Cardiac septum (tissue), 1 donor: ENCODE measurements around the gene SMURF2. TPM values are rescaled to one million over a fixed set of nuclear protein-coding genes. Genes with fewer than 3 reads are reported as not detected.

ENCODE experiments used
- DNase-seq: peaks from one replicate; pipeline ENCODE4 v3.0.0-alpha.2; 2020; ENCODE audit warnings: low spot score
- intact Hi-C: fragments of 100-400 bp; cut with DNase I; formaldehyde crosslinking; loops from one replicate; pipeline ENCODE4 v1.14.0; 2022
- long read RNA-seq: library from polyadenylated mRNA; unstranded; transcript quantifications from one replicate; pipeline ENCODE4 v2.0.0, GENCODE V29; 2021
- total RNA-seq: library from RNA; stranded (reverse); fragmentation: NEBNext Ultra II Directional; extraction: Animal tissue kit (Norgen Biotek cat#: 25700); gene quantifications from one replicate; pipeline ENCODE4 v1.2.1, GENCODE V29; 2021
- donor health status: DM: no; HTN: no; CAD: no.

The SMURF2 gene
- 17.4 TPM for total RNA-seq
- long read RNA-seq, transcript SMURF2-201 (19 exons, 2,918 nt), result major isoform, 8 of 27 reads
- long read RNA-seq, partial matches to known transcripts, result 4 of 27 reads
- long read RNA-seq, other reads (novel, unspliced or antisense), result 15 of 27 reads

- peak; percentile 94 for DNase-seq
- intact Hi-C loops, result loop anchor here (5.0 kb wide), 1 partner anchor 155 kb away; the partner anchor contains the start of genes CEP95 and DDX5
These were observed at the start of gene SMURF2 for GRCh38 chr17:64661976-64662773. Gene SMURF2 (minus strand): TSS chr17:64662307. CDS start chr17:64661880, 427 bp downstream.

GRCh38 chr17:64709481-64709880 is 47.4 kb upstream of the SMURF2 start:
- intact Hi-C loops, result no loop called here
- DNase-seq, result no peak

GRCh38 chr17:64707050-64707591 is 45.0 kb upstream of the SMURF2 start:
- intact Hi-C loops, result no loop called here
- DNase-seq, result peak; percentile 94

- DNase-seq, result no peak
- intact Hi-C loops, result no loop called here
These were observed 44.3 kb upstream of the SMURF2 start for GRCh38 chr17:64706224-64707049.

DNA sequence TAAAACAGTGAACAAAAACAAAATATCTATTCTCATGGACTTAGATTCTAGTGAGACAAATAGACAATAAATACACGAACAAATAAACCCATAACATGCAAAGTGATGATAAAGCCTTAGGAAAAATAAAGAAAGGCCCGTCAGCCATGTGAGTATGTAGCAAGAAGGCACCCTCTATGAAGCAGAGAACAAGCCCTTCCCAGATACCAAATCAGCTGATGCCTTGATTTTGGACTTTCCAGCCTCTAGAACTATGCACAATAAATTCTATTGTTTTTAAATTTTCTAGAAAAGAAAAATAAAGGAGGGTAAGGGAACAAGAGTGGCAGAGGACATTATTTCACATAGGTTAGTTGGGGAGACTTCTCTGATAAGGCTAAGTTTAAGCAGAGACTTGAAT is 40.7 kb upstream of the SMURF2 start:
- intact Hi-C loops, result no loop called here
- DNase-seq, result no peak

GRCh38 chr17:64698725-64699124 is 36.6 kb upstream of the SMURF2 start:
- DNase-seq, result no peak
- intact Hi-C loops, result no loop called here

DNA sequence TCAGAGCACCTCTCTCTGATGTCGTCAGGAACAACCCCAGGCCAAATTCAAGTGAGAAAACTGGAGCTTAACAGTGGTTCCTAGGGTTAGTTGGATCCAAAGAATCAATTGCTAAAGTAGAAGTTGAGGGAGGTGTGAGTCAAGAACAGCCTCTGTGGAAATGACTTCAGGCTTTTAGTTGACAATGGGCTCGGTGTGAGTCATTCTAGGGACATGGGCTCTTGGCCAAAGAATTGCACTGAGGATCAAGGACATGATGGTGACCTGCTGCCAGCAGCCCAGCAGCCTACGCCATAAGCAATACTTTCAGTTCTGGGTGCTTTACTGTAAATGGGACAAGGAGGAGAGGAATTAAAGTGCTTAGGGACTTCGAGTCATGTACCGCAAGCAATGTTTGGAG is 32.1 kb upstream of the SMURF2 start:
- intact Hi-C loops, result no loop called here
- DNase-seq, result peak; percentile 78

DNA sequence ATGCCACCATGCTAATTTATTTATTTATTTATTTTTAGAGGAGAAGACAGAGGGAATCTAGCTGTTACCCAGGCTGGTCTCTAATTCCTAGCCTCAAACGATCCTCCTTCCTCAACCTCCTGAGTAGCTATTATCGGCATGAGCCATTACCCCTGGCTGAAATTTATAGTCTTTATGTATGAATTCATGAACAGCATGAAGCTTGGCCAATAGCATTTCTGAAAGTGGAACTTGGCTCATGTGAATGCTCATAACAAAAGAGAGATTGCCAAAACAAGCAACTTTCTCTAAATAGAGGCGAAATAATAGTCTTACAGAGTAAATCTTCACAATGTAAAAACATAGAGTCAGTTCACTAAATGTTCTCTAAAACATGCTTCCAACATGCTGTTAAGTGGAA is 30.1 kb upstream of the SMURF2 start:
- no peak for DNase-seq
- intact Hi-C loops, result no loop called here

DNA sequence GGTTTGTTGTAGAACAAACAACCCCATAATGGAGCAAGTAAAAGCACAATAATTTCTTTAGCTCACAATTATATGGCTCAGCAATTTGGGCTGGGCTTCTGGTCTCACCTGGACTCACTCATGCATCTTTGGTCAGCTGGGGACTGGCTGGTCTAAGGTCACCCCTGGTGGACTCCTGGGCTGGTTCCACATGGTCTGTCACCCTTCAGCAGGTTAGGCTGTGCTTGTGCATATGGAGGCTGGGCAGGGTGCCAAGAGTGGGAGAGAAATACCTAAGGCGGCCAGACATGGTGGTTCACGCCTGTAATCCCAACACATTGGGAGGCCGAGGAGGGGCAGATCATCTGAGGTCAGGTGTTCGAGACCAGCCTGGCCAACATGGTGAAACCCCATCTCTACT is 27.0 kb upstream of the SMURF2 start:
- DNase-seq, result no peak
- intact Hi-C loops, result no loop called here

GRCh38 chr17:64688481-64688880 is 26.4 kb upstream of the SMURF2 start:
- DNase-seq, result no peak
- intact Hi-C loops, result no loop called here

GRCh38 chr17:64687961-64688360 is 25.9 kb upstream of the SMURF2 start:
- no peak for DNase-seq
- intact Hi-C loops, result no loop called here

DNA sequence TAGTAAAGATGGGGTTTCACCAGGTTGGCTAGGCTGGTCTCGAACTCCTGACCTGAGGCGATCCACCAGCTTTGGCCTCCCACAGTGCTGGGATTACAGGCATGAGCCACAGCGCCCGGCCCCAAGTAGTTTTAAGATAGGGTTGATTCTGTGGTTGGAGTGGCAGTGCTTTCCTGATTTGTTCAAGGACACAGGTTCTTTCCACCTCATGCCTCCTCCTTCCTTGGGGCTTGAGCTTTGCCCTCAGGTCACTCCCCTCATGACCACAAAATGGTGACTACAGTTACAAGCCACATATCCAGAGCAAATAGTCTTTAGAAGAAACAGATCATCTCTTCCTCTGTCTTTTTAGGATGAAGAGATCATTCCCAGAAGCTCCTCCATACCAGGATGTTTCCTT is 25.3 kb upstream of the SMURF2 start:
- no peak for DNase-seq
- intact Hi-C loops, result no loop called here

DNA sequence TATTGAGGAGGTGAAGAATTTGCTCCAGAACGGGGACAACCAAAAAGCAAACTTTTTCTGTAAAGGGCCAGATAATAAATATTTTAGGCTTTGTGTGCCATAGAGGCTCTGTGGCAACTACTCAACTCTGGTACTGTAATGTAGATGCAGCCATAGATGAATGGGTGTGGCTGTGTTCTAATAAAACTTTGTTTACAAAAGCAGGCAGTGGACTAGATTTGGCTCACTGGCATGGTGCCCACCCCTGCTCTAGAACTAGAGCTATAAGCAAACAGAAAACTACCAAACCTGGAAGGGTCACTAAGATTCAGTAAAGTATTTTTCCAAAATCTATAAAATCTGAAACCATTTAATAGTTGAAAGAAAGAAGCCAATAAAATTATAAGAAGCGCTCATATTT is 24.6 kb upstream of the SMURF2 start:
- intact Hi-C loops, result no loop called here
- no peak for DNase-seq

GRCh38 chr17:64685705-64686104 is 23.6 kb upstream of the SMURF2 start:
- intact Hi-C loops, result no loop called here
- no peak for DNase-seq

- no peak for DNase-seq
- intact Hi-C loops, result no loop called here
These were observed 21.7 kb upstream of the SMURF2 start for GRCh38 chr17:64683796-64684195.

DNA sequence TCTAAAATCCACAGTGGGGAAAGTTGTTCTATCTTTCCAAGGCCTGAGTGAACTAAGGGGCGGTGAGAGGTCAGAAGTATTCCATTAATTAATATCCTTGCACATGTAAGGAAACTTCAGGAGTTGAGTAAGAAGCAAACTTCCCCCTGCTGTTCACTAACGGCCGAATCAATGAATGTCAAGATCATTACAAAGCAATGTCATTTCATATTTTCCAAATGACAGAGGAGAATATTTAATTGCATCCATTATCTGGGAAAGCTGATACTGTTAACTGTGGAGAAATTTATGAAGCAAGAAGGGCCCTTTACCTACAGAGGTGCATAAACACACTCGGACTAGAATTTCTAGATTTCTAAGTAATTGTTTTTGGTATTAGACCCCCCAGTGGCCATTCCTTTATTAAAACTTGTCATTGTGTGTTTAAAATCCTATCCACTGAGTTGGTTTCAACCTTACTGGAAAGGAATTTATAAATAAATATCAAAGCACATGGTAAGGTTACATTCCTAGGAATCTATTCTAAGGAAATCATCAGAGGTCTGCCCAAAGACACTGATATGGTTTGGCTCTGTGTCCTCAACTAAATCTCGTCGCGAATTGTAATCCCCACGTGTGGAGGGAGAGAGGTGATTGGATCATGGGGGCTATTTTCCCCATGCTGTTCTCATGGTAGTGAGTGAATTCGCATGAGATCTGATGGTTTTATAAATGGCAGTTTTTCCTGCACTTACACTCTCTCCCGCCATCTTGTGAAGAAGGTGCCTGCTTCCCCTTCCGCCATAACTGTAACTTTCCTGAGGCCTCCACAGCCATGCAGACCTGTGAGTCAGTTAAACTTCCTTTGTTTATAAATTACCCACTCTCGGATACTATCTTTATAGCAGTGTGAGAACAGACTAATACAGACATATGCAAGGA is 20.4 kb upstream of the SMURF2 start:
- intact Hi-C loops, result no loop called here
- DNase-seq, result no peak

DNA sequence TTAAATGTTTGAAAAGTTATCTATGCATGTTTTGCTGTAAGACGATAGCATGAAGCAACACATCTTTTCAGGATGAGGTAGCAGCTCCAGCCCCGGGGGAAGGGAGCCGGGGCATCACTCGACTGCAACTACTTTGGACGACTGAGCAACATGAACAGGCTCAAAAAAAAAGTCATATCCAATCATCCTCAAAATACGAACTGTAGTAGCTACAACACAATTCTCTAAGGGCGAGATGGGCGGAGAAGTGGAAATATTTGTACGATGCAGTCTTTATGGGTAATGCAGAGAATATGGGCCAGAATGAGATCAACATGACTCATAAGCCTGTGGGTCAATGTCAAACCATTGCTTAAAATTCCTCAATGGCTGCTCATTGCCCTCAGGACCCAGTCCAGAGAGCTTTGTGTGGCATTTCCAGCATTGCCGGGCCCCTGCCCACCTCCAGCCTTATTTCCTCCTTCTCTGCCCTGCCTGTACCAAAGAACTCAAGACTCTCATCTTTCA is 17.7 kb upstream of the SMURF2 start:
- no peak for DNase-seq
- intact Hi-C loops, result no loop called here

- intact Hi-C loops, result no loop called here
- DNase-seq, result no peak
These were observed 14.7 kb upstream of the SMURF2 start for GRCh38 chr17:64676763-64677162.
